Activated naive CD4-positive, alpha-beta T cell treated with anti-CD3 and anti-CD28 coated beads, Interleukin-2, amount 50 U/mL, for 24 hours (primary cell): ENCODE data around the gene PXMP4.

Experiments used
- H3K27ac Mint-ChIP-seq: one replicate; pipeline ENCODE4 v1.8.0; 2021; ENCODE audit warnings: mild to moderate bottlenecking, mixed read lengths
- H3K27me3 Mint-ChIP-seq: one replicate; pipeline ENCODE4 v1.8.0; 2021; ENCODE audit warnings: mixed read lengths
- H3K36me3 Mint-ChIP-seq: one replicate; pipeline ENCODE4 v1.8.0; 2021; ENCODE audit warnings: mixed read lengths
- H3K4me1 Mint-ChIP-seq: one replicate; pipeline ENCODE4 v1.8.0; 2021; ENCODE audit warnings: mixed read lengths
- H3K4me3 Mint-ChIP-seq: one replicate; pipeline ENCODE4 v1.8.0; 2021; ENCODE audit warnings: mild to moderate bottlenecking, mixed read lengths
- H3K9me3 Mint-ChIP-seq: one replicate; pipeline ENCODE4 v1.8.0; 2021; ENCODE audit warnings: mixed read lengths

PXMP4 gene

GRCh38 chr20:33744181-33744580 lies 24.1 kb upstream of the PXMP4 start:
- peak overlapping the region; percentile 1 for H3K27ac Mint-ChIP-seq
- no peak overlapping the region for H3K4me3 Mint-ChIP-seq
- peaks cover 10% of the 10 kb centered on the region for H3K36me3 Mint-ChIP-seq
- H3K4me1 Mint-ChIP-seq: no peaks in the 10 kb centered on the region
- H3K9me3 Mint-ChIP-seq: no peaks in the 10 kb centered on the region
- H3K27me3 Mint-ChIP-seq: no peaks in the 10 kb centered on the region

- peaks cover 8% of the 10 kb centered on the region for H3K4me1 Mint-ChIP-seq
- peaks cover 12% of the 10 kb centered on the region for H3K36me3 Mint-ChIP-seq
- H3K4me3 Mint-ChIP-seq: no peak overlapping the region
- no peak overlapping the region for H3K27ac Mint-ChIP-seq
- H3K9me3 Mint-ChIP-seq: peaks cover 5% of the 10 kb centered on the region
- H3K27me3 Mint-ChIP-seq: no peaks in the 10 kb centered on the region
Observed at GRCh38 chr20:33740189-33740588, 20.1 kb upstream of the PXMP4 start.

GRCh38 chr20:33739493-33739892 lies 19.4 kb upstream of the PXMP4 start:
- Mint-ChIP-seq H3K4me3 (no peak overlapping the region), H3K36me3 (peaks cover 12% of the 10 kb centered on the region), H3K4me1 (peaks cover 8% of the 10 kb centered on the region), H3K9me3 (peaks cover 5% of the 10 kb centered on the region), H3K27ac (no peak overlapping the region), H3K27me3 (no peaks in the 10 kb centered on the region)

- Mint-ChIP-seq H3K27me3 (no peaks in the 10 kb centered on the region), H3K36me3 (peaks cover 12% of the 10 kb centered on the region), H3K4me3 (no peak overlapping the region), H3K27ac (no peak overlapping the region), H3K9me3 (peaks cover 5% of the 10 kb centered on the region), H3K4me1 (peaks cover 25% of the 10 kb centered on the region)
Observed at GRCh38 chr20:33736962-33737361, 16.9 kb upstream of the PXMP4 start.

- Mint-ChIP-seq H3K4me3 (peak overlapping the region; percentile 62), H3K27me3 (no peaks in the 10 kb centered on the region), H3K9me3 (peaks cover 5% of the 10 kb centered on the region), H3K36me3 (peaks cover 12% of the 10 kb centered on the region), H3K4me1 (peaks cover 30% of the 10 kb centered on the region), H3K27ac (peak overlapping the region; percentile 10)
Observed at GRCh38 chr20:33733654-33734576, 13.8 kb upstream of the PXMP4 start.

DNA sequence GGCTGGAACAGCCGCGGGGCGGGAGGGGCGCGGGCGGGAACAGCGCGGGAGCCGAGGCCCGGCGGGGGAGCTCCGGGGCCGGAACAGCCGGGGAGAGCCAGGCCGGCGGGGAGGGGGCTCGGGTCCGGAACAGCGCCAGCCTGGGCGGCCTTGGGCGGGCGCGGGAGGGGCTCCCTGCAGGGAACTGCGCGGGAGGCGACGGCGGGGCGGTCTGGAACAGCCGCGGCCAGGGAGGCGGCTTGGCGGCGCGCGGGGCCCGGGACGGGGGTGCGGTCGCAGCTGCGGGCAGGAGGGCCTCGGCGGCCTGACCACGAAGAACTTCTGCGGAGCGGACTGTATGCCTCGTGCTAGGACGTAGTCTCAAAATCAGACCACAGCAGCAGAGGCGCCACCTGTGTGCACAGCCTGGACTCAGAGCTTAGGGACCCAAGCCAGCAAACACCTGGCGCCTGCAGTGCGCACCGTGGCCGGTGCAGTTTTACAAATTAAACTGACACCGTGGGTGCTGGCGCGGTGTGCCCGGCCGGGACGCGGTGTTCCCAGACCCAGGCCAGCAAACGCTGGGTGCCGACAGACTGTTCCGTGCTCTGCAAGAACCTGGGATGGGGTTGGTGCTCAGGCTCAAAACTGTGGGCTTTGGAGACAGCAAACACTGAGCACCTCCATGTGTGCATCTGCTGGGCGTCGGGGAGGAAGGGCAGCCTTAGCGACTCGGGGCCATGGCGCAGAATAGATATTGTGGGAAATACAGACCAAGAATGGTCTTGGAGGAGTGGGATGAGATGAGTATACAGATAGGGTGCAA lies 12.3 kb upstream of the PXMP4 start:
- Mint-ChIP-seq H3K27me3 (no peaks in the 10 kb centered on the region), H3K27ac (peak overlapping the region; percentile 15), H3K36me3 (peaks cover 7% of the 10 kb centered on the region)

GRCh38 chr20:33731693-33732165 lies 11.6 kb upstream of the PXMP4 start, which contains the start of gene ZNF341:
TSS of gene ZNF341 (plus strand) at chr20:33731996. CDS start at chr20:33732022, 26 bp downstream.
- peaks cover 4% of the 10 kb centered on the region for H3K36me3 Mint-ChIP-seq
- H3K9me3 Mint-ChIP-seq: peaks cover 3% of the 10 kb centered on the region
- H3K4me3 Mint-ChIP-seq: peak within 1 kb of the TSS; percentile 87

More for the DNA sequence above, 12.3 kb upstream of the PXMP4 start:
- Mint-ChIP-seq H3K9me3 (peaks cover 5% of the 10 kb centered on the region), H3K4me1 (peaks cover 25% of the 10 kb centered on the region), H3K4me3 (peak overlapping the region; percentile 87)

DNA sequence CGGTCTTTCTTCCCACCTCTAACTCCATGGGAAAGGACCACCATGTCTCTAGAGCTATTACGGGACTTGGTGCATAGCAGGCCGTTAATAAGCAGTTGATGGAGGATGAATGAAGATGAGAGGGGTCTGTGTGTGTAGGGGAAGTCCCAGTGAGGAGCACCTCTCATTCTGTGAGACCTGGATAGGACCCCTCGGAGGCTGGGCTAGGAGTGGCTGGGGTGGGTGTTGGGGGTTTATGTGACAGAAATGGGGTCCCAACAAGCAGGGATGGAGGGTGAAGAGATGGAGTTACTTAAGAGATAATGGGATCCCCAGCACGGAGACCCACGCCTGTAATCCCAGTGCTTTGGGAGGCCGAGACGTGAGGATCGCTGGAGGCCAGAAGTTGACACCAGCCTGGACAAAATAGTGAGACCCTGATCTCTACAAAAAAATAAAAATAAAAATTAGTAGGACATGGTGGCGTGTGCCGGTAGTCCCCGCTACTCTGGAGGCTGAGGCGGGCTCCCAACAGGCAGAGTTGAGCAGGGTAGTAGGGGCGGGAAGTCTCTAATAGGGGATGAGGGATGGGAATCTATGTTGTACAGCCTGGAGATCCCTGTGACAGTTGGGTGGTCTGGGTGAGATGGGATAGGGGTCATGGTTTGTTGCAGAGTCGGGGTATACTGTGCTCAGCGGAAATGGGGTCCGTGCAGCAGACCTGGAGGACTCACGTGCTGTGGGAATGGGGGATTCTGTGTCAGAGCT lies 11.0 kb upstream of the PXMP4 start:
- Mint-ChIP-seq H3K4me3 (peak overlapping the region; percentile 86), H3K27ac (peak overlapping the region; percentile 93), H3K27me3 (no peaks in the 10 kb centered on the region), H3K9me3 (no peaks in the 10 kb centered on the region), H3K4me1 (peaks cover 25% of the 10 kb centered on the region), H3K36me3 (peaks cover 1% of the 10 kb centered on the region)

More at GRCh38 chr20:33731693-33732165, 11.6 kb upstream of the PXMP4 start, which contains the start of gene ZNF341:
- H3K27me3 Mint-ChIP-seq: no peaks in the 10 kb centered on the region
- H3K4me1 Mint-ChIP-seq: peaks cover 25% of the 10 kb centered on the region
- H3K27ac Mint-ChIP-seq: peak within 1 kb of the TSS; percentile 93

DNA sequence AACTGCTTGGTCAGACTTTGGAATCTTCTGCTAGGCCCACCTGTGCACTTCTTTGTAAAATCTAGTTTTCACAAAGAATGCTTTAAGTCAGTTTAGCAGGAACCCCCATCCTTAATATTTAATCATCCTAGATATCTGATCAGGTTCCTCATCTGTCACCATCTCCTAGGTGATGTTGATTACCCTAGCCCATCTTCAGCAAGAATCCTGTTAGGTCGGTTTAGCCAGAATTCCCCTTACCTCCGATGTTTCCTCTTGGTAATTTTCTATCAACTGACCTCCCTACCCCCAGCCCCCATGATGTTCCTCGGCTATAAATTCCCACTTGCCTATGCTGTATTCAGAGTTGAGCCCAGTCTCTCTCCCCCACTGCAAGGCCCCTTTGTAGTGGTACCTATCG lies 9.0 kb upstream of the PXMP4 start:
- no peak overlapping the region for H3K4me3 Mint-ChIP-seq
- H3K27ac Mint-ChIP-seq: peak overlapping the region; percentile 6
- peaks cover 18% of the 10 kb centered on the region for H3K4me1 Mint-ChIP-seq
- no peaks in the 10 kb centered on the region for H3K36me3 Mint-ChIP-seq
- H3K9me3 Mint-ChIP-seq: no peaks in the 10 kb centered on the region
- H3K27me3 Mint-ChIP-seq: no peaks in the 10 kb centered on the region

DNA sequence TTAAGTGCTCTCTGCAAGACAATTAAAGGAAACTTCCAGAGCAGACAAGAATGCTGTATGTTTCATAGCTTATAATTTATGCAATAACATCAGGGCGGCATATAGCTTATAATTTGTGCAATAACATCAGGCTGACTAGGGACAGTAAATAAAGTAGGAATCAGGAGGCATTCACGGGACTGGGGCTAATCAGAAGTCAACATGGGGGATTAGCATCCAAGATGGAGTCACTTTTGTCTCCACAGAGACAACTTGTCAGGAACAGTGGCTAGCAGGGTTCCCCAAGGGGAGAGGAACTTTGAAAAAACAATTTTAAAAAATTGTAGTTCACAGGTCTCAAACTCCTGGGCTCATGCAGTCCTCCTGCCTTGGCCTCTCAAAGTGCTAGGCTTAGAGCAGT lies 8.4 kb upstream of the PXMP4 start:
- Mint-ChIP-seq H3K27ac (no peak overlapping the region), H3K36me3 (no peaks in the 10 kb centered on the region), H3K27me3 (no peaks in the 10 kb centered on the region), H3K4me1 (peaks cover 11% of the 10 kb centered on the region), H3K4me3 (no peak overlapping the region), H3K9me3 (no peaks in the 10 kb centered on the region)

DNA sequence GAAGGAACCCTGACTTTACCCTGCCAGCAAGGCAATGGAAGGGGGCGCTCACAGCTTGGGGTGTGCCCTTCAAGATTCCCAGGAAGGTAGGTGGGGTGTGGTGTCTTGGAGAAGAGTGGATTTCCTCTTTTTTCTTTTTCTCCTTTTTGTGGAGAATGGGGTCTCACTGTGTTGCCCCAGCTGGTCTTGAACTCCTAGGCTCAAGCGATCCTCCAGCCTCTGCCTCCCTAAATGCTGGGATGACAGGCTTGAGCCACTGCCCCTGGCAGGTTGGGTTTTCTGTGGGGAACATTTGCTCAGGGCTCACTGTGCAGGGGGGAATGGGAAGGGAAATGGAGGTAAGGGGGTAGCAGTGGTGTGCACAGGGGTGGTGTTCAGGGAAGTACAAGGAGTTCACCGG lies 7.7 kb upstream of the PXMP4 start:
- Mint-ChIP-seq H3K27ac (no peak overlapping the region), H3K27me3 (no peaks in the 10 kb centered on the region), H3K9me3 (no peaks in the 10 kb centered on the region), H3K4me3 (no peak overlapping the region), H3K36me3 (no peaks in the 10 kb centered on the region), H3K4me1 (peaks cover 9% of the 10 kb centered on the region)

- Mint-ChIP-seq H3K27ac (no peak overlapping the region), H3K4me3 (no peak overlapping the region), H3K4me1 (peaks cover 5% of the 10 kb centered on the region), H3K36me3 (no peaks in the 10 kb centered on the region), H3K27me3 (no peaks in the 10 kb centered on the region), H3K9me3 (no peaks in the 10 kb centered on the region)
Observed at GRCh38 chr20:33727115-33727479, 7.0 kb upstream of the PXMP4 start.

DNA sequence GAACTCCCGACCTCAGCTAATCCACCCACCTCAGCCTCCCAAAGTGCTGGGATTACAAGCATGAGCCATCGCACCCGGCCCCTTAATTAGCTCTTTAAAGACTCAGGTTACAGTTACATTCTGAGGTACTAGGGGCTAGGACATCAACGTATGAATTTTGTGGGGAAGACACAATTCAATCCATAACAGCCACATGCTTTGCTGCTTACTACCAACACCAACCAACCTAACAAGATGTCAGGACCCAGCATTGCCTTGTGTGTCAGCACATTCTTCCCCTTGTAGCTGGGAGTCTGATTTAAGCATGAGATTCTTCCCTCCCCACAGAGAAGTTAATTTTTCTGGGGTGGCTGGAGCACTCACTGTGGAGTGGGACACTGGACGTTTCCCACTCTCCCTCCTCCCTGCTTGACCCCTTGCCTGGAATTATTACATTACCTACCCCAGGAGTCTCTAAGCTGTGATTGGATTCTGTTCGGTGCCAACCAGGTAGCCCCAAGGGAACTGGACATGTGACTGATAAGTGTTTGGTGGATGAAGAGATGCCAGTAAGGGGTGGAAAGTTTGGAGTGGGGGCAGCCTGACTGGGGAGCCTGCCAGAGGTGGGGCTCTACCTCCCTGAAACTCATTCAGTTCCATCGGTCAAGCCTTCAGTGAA lies 5.6 kb upstream of the PXMP4 start:
- Mint-ChIP-seq H3K27me3 (no peaks in the 10 kb centered on the region), H3K9me3 (no peaks in the 10 kb centered on the region), H3K4me1 (peaks cover 9% of the 10 kb centered on the region), H3K36me3 (no peaks in the 10 kb centered on the region), H3K27ac (no peak overlapping the region), H3K4me3 (no peak overlapping the region)

- H3K9me3 Mint-ChIP-seq: no peaks in the 10 kb centered on the region
- H3K4me1 Mint-ChIP-seq: peaks cover 14% of the 10 kb centered on the region
- no peaks in the 10 kb centered on the region for H3K36me3 Mint-ChIP-seq
- no peak overlapping the region for H3K4me3 Mint-ChIP-seq
- no peak overlapping the region for H3K27ac Mint-ChIP-seq
- no peaks in the 10 kb centered on the region for H3K27me3 Mint-ChIP-seq
Observed at GRCh38 chr20:33724439-33725094, 4.5 kb upstream of the PXMP4 start.
